AG04449 (cell line): ENCODE results near the gene MICAL3.

ENCODE experiments used
- CTCF ChIA-PET: fragments of 350-600 bp; formaldehyde crosslinking; extraction: SDS; loops from one replicate; lab custom pipeline; 2021; ENCODE audit warnings: antibody characterized with exemption; lab: Yijun Ruan, JAX
- POLR2A ChIA-PET: fragments of 400-600, 350-600 bp; formaldehyde crosslinking; extraction: SDS; loops from one replicate; lab custom pipeline; 2020; ENCODE audit warnings: antibody characterized with exemption, inconsistent platforms; lab: Yijun Ruan, JAX
- DNase-seq: peaks from one replicate; pipeline ENCODE4 v3.0.0-alpha.2; 2010; ENCODE audit warnings: low read depth, low spot score
- H3K4me3 ChIP-seq: 2 replicates; pipeline ENCODE4 v1.5.1; 2011; ENCODE audit warnings: low read depth, mild to moderate bottlenecking, control low read depth, low read length
- CTCF ChIP-seq: IDR thresholded peaks from one replicate; pipeline ENCODE4 v1.5.1; 2011; ENCODE audit warnings: mild to moderate bottlenecking, moderate library complexity, low read length, control low read depth, inconsistent platforms; ENCODE audit not compliant: insufficient read depth; ENCODE audit errors: missing control alignments

The MICAL3 gene

GRCh38 chr22:17949642-17950473 is 74.5 kb downstream of the MICAL3 start:
- no peak overlapping the region for H3K4me3 ChIP-seq
- ChIA-PET POLR2A (interaction anchor here (0.6 to 0.7 kb wide), 2 partner anchors 70 to 139 kb away, joined by 3 to 6 read pairs; no protein-coding TSS in a partner anchor), CTCF (interaction anchor here (1.6 kb wide), 1 partner anchor 10 kb away, joined by 3 read pairs; no protein-coding TSS in a partner anchor)
- no peak for TF ChIP-seq CTCF
- DNase-seq = no peak

GRCh38 chr22:17948101-17948500 is 76.3 kb downstream of the MICAL3 start:
- TF ChIP-seq CTCF = no peak
- no peak overlapping the region for H3K4me3 ChIP-seq
- ChIA-PET CTCF (interaction anchor here (1.2 to 4.3 kb wide), 4 partner anchors 10 to 128 kb away, joined by 3 to 14 read pairs (median 4); no protein-coding TSS in a partner anchor), POLR2A (no interaction called here)
- DNase-seq = no peak

DNA sequence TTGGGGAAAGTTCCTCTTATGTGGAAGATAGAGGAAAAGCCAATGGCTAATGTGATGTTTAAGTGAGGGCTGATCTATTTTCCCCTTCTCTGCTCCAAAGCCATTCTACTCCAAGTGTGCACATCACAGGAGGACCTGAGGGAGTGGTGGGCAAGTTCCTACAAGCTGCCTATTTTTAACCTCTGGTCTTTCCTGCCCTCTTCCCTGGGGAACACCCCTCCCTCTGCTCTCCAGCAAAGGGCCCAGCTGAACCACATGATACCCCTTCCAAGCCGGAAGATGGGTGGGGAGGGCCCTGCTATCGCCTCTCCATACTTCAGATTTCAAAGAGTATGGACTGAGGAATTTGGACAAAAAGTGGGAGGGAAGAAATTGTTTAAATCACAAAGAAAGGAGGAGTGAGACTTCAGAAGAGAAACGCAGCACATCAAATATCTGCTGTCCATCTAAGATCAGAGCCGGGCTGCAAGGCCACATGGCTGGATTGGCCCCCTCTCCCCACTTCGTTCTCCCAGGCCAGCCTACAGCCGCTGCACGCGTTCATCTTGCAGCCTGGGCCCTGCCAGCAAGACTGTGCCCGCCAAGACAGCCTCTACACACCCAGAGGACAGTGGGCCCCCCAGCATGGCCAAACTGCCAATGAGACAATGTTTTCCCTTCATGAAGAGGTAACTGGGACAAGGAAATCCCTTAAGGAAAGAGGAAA is 77.5 kb downstream of the MICAL3 start:
- no peak for TF ChIP-seq CTCF
- H3K4me3 ChIP-seq = no peak overlapping the region
- ChIA-PET CTCF (interaction anchor here (1.0 to 4.3 kb wide), 2 partner anchors 16 to 129 kb away, joined by 3 to 14 read pairs; no protein-coding TSS in a partner anchor), POLR2A (no interaction called here)
- DNase-seq = no peak

GRCh38 chr22:17945888-17946648 is 78.3 kb downstream of the MICAL3 start:
- H3K4me3 ChIP-seq = no peak overlapping the region
- no peak for DNase-seq
- POLR2A ChIA-PET = no interaction called here
- CTCF ChIA-PET = interaction anchor here (1.0 to 4.3 kb wide), 2 partner anchors 16 to 130 kb away, joined by 3 to 14 read pairs; no protein-coding TSS in a partner anchor
- no peak for TF ChIP-seq CTCF

GRCh38 chr22:17945156-17945887 is 79.0 kb downstream of the MICAL3 start:
- no peak for TF ChIP-seq CTCF
- CTCF ChIA-PET = interaction anchor here (1.0 to 4.3 kb wide), 2 partner anchors 17 to 131 kb away, joined by 3 to 14 read pairs; no protein-coding TSS in a partner anchor
- no peak overlapping the region for H3K4me3 ChIP-seq
- DNase-seq = no peak
- POLR2A ChIA-PET = no interaction called here
